ENCODE measurements around the gene KCTD13.

DNA sequence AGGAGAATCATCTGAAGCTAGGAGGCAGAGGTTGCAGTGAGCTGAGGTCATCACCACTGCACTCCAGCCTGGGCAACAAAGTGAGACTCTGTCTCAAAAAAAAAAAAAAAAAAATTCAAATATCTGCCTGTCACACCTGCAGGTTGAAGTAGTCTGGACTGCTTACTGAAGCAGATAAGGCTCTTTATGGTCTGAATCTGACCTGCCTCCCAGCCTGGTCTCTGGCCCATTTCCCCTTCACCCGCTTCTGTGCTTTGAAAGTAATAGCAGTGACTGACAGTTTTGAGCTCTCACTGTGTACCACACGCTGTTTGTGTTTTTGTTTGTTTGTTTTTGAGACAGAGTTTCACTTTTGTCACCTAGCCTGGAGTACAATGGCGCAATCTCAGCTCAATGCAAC lies 32.5 kb downstream of the KCTD13 start:
- TF ChIP-seq, protein P1, sequence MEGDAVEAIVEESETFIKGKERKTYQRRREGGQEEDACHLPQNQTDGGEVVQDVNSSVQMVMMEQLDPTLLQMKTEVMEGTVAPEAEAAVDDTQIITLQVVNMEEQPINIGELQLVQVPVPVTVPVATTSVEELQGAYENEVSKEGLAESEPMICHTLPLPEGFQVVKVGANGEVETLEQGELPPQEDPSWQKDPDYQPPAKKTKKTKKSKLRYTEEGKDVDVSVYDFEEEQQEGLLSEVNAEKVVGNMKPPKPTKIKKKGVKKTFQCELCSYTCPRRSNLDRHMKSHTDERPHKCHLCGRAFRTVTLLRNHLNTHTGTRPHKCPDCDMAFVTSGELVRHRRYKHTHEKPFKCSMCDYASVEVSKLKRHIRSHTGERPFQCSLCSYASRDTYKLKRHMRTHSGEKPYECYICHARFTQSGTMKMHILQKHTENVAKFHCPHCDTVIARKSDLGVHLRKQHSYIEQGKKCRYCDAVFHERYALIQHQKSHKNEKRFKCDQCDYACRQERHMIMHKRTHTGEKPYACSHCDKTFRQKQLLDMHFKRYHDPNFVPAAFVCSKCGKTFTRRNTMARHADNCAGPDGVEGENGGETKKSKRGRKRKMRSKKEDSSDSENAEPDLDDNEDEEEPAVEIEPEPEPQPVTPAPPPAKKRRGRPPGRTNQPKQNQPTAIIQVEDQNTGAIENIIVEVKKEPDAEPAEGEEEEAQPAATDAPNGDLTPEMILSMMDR (IDR thresholded peaks at IDR 0.05), result no peak
- TF ChIP-seq POLR2A (IDR thresholded peaks at IDR 0.05), result no peak
- TF ChIP-seq POLR2AphosphoS5 (IDR thresholded peaks at IDR 0.05), result no peak
